Type B pancreatic cell (in vitro differentiated cells): ENCODE results near the gene GNAO1. TPM values are rescaled to one million over a fixed set of nuclear protein-coding genes. Genes with fewer than 3 reads are reported as not detected.

ENCODE experiments used
- DNase-seq: peaks from one replicate; pipeline ENCODE4 v3.0.0; 2021; ENCODE audit warnings: mixed read lengths; ENCODE audit not compliant: unreplicated experiment; ENCODE audit errors: extremely low spot score
- H3K27ac Mint-ChIP-seq: 2 replicates; pipeline ENCODE4 v1.8.0; 2021; ENCODE audit warnings: mild to moderate bottlenecking, mixed read lengths
- H3K27me3 Mint-ChIP-seq: 2 replicates; pipeline ENCODE4 v1.8.0; 2021; ENCODE audit warnings: mixed read lengths
- H3K36me3 Mint-ChIP-seq: 2 replicates; pipeline ENCODE4 v1.8.0; 2021; ENCODE audit warnings: mixed read lengths
- H3K4me1 Mint-ChIP-seq: one replicate; pipeline ENCODE4 v1.8.0; 2021; ENCODE audit warnings: mixed read lengths; ENCODE audit not compliant: unreplicated experiment
- H3K4me3 Mint-ChIP-seq: 2 replicates; pipeline ENCODE4 v1.8.0; 2021; ENCODE audit warnings: mild to moderate bottlenecking, mixed read lengths
- H3K9me3 Mint-ChIP-seq: 2 replicates; pipeline ENCODE4 v1.8.0; 2021; ENCODE audit warnings: mixed read lengths
- total RNA-seq: library from RNA; stranded (reverse); gene quantifications from 2 replicates; pipeline ENCODE4 v1.2.1, GENCODE V29; 2021; ENCODE audit warnings: low replicate concordance
- TF ChIP-seq, protein P1 (sequence below): fragments of 200-600 bp; sonication (generic); conservative IDR thresholded peaks from 2 replicates; pipeline ENCODE4 v1.5.0; 2021; ENCODE audit warnings: antibody characterized with exemption, mild to moderate bottlenecking

The GNAO1 gene
- total RNA-seq, 1 donor from 2014 or later, result 13.2 TPM

DNA sequence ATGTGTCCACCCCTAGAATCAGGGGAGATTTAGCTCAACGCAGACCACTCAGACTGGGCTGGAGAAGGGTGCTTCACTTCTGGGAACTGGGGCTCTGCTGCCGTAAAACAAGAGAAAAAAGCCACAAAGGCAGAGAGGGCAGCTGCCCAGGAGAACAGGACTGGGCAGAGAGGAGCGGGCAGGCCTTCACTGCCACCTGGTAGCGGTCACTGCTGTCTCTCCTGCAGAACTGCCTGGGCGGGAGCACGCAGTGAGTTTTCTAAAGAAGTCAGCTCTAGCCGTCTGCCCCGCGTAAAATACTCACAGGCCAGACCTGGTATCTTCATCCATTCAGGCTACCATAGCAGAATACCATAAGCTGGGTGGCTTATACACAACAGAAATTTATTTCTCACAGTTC is 130.3 kb downstream of the GNAO1 start:
- Mint-ChIP-seq H3K27ac (no peak overlapping the region), H3K9me3 (no peaks in the 10 kb centered on the region), H3K4me1 (no peaks in the 10 kb centered on the region), H3K36me3 (no peaks in the 10 kb centered on the region), H3K27me3 (peaks cover 6% of the 10 kb centered on the region), H3K4me3 (no peak overlapping the region)
- TF ChIP-seq, protein P1, sequence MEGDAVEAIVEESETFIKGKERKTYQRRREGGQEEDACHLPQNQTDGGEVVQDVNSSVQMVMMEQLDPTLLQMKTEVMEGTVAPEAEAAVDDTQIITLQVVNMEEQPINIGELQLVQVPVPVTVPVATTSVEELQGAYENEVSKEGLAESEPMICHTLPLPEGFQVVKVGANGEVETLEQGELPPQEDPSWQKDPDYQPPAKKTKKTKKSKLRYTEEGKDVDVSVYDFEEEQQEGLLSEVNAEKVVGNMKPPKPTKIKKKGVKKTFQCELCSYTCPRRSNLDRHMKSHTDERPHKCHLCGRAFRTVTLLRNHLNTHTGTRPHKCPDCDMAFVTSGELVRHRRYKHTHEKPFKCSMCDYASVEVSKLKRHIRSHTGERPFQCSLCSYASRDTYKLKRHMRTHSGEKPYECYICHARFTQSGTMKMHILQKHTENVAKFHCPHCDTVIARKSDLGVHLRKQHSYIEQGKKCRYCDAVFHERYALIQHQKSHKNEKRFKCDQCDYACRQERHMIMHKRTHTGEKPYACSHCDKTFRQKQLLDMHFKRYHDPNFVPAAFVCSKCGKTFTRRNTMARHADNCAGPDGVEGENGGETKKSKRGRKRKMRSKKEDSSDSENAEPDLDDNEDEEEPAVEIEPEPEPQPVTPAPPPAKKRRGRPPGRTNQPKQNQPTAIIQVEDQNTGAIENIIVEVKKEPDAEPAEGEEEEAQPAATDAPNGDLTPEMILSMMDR, result no peak
- no peak for DNase-seq

DNA sequence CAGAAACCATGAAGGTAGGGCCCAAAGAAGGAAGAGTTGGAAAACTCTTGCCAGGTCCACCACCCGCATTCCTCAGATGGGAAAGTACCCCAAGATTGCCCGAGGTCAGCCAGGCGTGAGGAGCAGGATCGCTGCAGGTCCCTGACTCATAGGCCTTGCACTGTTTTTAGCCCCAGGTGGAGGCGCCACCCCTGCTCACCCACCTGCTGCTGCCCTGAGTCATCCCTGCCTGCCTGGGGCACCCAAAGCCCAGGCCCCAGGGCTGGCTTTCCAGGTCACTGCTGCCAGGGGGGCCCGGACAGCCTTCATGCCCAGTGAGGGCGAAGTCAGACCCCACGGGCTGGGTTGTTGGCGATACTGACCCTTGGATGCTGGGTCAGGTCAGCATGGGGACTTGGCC is 133.1 kb downstream of the GNAO1 start:
- Mint-ChIP-seq H3K9me3 (no peaks in the 10 kb centered on the region), H3K27me3 (no peaks in the 10 kb centered on the region), H3K27ac (no peak overlapping the region)

DNA sequence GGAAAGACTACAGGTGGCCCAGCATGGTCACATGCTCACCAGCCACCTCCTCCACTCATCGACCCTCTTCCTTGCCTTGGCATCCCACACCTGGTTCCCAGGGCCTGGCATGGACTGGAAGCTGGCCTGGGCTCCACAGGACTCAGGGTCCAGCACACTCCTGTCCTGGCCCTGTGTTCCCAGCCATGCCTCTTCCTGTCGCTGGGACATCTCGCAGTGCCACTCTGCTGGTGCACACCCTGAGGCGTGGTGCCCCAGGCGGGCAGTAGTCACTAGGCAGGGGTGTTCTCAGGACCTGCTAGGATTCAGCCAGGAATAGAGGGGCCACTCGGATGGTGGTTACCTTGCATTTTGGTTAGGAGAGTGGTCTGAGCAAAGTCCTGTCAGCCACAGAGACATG is 134.7 kb downstream of the GNAO1 start:
- TF ChIP-seq, protein P1, result no peak

More for the DNA sequence above, 133.1 kb downstream of the GNAO1 start:
- no peak for DNase-seq
- Mint-ChIP-seq H3K4me3 (no peak overlapping the region), H3K4me1 (no peaks in the 10 kb centered on the region), H3K36me3 (no peaks in the 10 kb centered on the region)
- TF ChIP-seq, protein P1, result no peak

DNA sequence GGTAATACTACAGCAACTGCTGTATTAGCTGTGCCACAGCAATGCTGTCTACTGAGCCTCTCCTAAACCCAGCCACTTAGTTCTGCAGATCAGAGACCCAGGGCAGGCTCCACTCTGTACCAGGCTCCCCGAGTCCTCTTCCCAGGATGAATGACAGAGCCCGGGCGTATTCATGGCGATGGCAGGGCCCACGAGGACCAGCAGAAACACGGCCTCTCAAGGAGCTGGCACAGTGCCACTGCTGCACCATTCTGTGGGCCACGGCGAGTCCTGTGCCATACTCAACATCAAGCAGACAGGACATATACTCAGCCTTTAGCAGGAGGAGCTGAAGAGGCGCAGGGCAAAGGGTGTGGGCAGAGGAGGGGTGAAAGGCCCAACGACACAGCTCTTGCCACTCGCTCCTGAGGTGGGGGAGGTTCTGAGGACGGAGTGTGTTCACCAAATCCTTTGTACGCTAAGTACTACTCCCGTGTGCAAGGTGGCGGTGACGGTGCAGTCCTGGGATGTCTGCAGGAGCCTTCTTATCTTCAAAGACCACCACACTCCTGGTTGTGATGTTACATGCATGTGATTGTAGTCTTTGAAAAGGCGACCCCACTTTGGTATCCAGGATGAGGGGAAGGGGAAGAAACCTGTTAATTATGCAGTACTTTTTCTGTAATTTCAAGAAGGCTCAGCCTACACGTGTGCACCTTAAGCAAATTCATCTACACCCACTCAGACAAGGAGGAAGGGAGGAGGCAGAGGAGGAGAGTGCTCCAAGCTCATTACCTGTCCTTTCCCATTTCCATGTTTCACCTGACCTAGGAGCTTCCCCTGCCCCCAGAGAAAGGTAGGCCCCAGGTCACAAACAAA is 136.0 kb downstream of the GNAO1 start:
- no peaks in the 10 kb centered on the region for H3K36me3 Mint-ChIP-seq
- no peaks in the 10 kb centered on the region for H3K27me3 Mint-ChIP-seq
- TF ChIP-seq, protein P1, result no peak
- no peaks in the 10 kb centered on the region for H3K9me3 Mint-ChIP-seq
- no peak for DNase-seq
- peaks cover 9% of the 10 kb centered on the region for H3K4me1 Mint-ChIP-seq
- no peak overlapping the region for H3K4me3 Mint-ChIP-seq
- no peak overlapping the region for H3K27ac Mint-ChIP-seq

More for the DNA sequence above, 134.7 kb downstream of the GNAO1 start:
- no peaks in the 10 kb centered on the region for H3K9me3 Mint-ChIP-seq
- peaks cover 9% of the 10 kb centered on the region for H3K4me1 Mint-ChIP-seq
- no peak overlapping the region for H3K4me3 Mint-ChIP-seq
- H3K27me3 Mint-ChIP-seq, result no peaks in the 10 kb centered on the region
- no peak for DNase-seq
- no peak overlapping the region for H3K27ac Mint-ChIP-seq
- H3K36me3 Mint-ChIP-seq, result no peaks in the 10 kb centered on the region

DNA sequence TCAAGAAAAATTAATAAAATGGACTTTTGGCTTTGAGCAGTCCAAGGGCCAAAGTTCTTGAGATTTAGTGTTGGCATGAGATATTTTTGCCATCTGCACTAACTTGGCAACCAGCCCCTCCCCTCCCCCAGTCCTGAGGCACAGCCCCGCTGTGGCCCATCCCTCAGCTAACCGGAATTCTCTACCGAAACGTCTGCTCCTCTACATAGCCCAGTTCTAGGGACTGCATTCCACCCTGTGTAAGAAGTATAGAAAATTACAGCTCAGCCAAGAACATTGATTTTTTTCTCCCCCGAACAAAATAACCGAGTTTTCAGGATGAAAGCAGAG is 136.6 kb downstream of the GNAO1 start:
- no peak overlapping the region for H3K4me3 Mint-ChIP-seq
- H3K4me1 Mint-ChIP-seq, result peaks cover 9% of the 10 kb centered on the region
- no peaks in the 10 kb centered on the region for H3K9me3 Mint-ChIP-seq
- H3K27ac Mint-ChIP-seq, result no peak overlapping the region
- TF ChIP-seq, protein P1, result no peak
- no peaks in the 10 kb centered on the region for H3K36me3 Mint-ChIP-seq
- DNase-seq, result no peak
- no peaks in the 10 kb centered on the region for H3K27me3 Mint-ChIP-seq
